ENCODE measurements around the gene CIB4. TPM values are rescaled to one million over a fixed set of nuclear protein-coding genes. Genes with fewer than 3 reads are reported as not detected.

The CIB4 gene
- total RNA-seq, 4 donors from 2014 or later: 1.1 TPM; not detected in 3

DNA sequence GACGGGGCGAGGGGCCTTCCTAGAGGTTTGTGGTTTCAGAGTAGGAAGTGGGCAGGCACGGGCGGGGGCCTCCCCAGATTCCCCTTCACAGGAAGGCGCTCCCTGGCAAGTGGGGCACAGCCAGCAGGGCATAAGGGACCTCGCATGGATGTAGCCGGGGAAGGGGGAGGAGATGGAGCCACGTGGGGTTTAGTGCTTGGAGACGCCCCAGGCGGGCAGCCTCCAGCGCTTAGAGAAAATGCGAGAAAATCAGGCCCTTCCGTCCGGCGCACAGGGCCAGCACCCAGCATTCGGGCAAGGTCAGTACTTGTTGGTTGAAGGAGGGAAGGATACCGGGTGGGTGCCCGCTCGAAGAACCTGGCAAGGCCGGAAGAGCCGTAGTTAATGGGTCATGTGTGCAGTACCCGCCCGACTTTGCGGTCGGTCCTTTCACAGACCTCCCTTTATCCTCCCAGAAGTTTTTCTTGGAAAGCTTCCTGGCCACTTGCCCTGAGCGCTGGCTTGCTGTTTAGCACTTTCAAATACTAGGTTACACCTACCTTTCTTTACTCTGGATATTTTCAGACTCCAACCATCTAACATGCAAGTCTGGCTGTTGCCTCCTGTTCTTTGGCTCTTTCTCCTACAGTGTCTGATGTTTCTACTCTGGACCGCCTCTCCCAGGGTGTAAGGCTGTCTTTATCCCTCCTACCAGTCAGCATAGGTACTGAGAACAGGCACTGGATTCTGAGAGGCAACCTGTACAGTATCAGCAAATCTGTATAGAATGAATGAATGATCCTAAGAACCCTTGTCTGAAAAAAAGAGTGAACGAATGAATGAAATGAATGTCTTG lies 78.1 kb downstream of the CIB4 start:
- TF ChIP-seq, protein P1, sequence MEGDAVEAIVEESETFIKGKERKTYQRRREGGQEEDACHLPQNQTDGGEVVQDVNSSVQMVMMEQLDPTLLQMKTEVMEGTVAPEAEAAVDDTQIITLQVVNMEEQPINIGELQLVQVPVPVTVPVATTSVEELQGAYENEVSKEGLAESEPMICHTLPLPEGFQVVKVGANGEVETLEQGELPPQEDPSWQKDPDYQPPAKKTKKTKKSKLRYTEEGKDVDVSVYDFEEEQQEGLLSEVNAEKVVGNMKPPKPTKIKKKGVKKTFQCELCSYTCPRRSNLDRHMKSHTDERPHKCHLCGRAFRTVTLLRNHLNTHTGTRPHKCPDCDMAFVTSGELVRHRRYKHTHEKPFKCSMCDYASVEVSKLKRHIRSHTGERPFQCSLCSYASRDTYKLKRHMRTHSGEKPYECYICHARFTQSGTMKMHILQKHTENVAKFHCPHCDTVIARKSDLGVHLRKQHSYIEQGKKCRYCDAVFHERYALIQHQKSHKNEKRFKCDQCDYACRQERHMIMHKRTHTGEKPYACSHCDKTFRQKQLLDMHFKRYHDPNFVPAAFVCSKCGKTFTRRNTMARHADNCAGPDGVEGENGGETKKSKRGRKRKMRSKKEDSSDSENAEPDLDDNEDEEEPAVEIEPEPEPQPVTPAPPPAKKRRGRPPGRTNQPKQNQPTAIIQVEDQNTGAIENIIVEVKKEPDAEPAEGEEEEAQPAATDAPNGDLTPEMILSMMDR (IDR thresholded peaks at IDR 0.05; ENCODE audit: low read depth): no peak

DNA sequence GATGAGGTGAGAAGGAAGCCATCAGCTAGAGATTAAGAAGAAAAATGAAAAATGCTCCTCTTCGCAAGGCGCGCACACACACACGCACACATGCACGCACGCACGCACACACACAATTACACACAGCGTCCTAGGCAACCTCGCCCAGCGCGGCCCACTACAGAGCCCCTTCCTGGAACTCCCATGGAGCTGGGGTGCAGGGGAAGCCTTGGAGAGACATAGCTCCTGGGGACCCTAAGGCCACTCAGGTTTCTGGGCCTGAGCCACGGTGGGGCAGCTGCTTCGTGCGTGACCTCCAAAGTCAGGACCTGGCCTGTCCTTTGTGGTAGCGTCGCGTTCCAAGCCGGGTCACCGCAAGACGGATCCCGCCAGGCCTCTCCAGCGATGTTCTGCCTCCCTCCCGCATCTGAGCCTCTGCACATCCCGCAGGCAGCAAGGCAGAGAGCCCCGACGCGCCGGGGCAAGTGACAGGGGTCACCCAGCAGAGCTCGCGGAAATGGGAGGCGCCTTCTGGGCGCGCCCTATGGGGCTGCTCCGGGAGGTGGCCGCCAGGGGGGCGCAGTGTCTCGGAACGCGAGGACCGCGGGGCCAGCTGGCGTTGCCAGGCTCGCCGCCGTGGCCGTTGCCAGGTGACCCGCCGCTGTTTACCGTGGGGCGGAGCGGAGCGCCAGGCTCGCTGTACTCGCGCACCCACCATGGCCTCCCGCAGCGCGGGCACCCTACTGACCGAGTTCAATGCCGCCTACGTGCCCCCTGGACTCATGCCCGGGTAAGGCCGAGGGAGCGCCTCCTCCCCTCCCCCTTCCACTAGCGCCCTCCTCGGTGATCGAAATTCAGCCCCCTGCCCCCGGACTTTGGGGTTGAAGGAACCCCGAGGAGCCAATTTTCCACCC lies 79.0 kb downstream of the CIB4 start:
- TF ChIP-seq, protein P1 (IDR thresholded peaks at IDR 0.05; ENCODE audit: low read depth): no peak

DNA sequence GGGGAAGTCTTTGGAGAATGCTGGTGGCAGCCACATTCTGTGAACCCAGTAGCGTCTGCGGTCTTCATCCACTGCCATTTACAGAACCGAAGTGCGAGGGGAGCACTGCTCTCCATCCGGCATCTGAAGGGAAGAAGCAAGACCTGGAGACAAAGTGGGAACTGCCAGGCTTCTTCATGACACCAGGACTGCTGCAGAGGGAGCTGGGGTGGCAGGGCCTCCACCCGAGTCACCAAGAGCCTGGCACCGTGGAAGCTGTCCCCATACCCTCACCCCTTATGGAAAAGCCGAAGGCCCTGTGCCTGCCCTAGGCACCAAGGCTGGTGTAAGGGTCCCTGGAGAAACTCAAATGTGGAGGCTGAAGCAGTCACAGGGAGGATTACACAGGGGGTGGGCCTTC lies 79.8 kb downstream of the CIB4 start:
- TF ChIP-seq, protein P1 (IDR thresholded peaks at IDR 0.05; ENCODE audit: low read depth): no peak

GRCh38 chr2:26560892-26561291 lies 80.3 kb downstream of the CIB4 start:
- TF ChIP-seq, protein P1 (IDR thresholded peaks at IDR 0.05; ENCODE audit: low read depth): no peak

DNA sequence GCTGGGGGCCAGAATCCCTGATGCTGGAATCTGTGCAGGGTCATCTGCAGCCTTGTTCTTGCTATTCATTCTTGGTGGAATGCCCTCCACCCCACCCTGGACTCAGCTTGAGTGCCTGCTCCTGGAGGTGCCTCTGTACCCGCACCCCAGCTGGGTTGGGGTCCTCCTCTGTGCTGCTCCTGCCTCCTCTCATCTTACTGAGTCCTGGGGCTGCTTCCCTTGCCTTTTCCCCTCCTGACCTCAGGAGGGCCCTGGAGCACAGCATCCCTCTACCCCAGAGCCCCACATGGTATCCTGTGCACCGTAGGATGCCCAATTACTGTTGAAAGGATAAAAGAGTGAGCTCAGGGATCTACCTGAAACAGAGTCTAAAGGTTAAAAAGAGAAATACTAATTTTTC lies 81.6 kb downstream of the CIB4 start:
- TF ChIP-seq, protein P1 (IDR thresholded peaks at IDR 0.05; ENCODE audit: low read depth): no peak

GRCh38 chr2:26559044-26559405 lies 82.1 kb downstream of the CIB4 start:
- TF ChIP-seq, protein P1 (IDR thresholded peaks at IDR 0.05; ENCODE audit: low read depth): no peak
